ENCODE data around the gene VDR.
"Not testable (repeated sequence)": the region's sequence is repeated elsewhere in the genome, so short reads cannot be mapped to it uniquely, and the experiment has no call there.

Gene VDR

DNA sequence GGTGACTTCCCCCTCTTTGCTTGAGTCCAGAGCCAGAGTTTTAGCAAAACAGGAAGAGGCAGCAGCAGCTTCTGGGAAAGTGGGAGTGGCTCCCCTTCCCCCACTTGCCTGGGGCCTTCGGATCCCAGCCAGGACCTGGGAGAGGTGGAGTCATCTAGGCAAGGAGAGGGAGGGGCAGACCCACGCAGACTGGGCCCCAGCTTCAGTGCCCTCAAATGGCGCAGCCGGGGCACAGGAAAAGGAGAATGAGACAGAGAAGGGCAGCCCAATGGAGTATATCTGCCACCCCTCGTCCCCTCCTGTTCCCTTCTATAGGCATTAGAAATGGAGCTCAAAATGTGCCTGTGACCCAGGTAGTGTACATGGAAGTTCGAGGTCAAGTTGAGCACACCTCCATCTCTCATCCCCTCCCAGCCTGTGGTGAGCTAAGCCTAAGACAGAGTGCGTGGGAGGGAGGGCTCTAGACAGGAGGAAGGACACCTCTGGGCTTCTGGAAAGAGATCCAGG lies 75.8 kb downstream of the VDR start:
- no peak for DNase-seq (ENCODE audit: low spot score)

DNA sequence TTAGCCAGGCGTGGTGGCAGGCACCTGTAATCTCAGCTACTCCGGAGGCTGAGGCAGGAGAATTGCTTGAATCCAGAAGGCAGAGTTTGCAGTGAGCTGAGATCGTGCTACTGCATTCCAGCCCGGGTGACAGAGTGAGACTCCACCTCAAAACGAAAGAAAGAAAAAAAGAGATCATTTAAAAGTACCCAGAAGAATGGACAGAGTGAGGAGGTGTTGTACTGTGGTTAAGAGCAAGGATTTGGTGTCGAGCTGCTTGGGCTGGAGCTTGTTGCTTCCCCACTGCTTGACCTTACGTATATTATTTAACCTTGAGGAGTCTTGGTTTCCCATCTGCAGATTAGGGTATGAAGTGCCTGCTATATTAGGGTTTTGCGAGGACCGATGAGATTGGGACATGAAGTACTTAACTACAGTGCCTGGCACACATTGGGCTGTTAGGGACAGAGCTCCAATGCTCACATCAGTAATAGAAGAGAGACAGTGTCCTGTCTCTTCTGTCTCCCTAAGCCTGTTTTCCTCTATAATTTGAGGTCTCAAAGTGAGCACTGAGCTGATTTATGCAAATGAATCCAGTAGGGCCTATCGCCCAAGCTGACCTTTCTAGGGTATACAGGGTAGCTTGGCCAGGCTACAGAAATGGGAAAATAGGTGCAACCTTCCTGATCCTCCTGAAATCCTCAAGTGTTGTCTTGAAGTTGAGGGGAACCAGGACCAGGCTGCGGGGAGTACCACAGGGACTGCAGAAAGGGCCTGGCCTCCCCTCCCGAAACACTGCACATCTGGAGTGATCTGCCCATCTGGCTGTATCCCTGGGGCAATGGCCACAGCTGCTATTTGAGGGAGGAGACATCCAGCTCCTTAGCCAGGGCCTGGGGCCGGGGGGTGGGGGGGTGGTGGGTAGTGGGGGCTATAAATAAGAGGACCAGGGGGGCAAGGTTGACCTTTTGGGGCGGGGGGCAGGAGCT lies 76.5 kb downstream of the VDR start:
- no peak for DNase-seq (ENCODE audit: low spot score)

DNA sequence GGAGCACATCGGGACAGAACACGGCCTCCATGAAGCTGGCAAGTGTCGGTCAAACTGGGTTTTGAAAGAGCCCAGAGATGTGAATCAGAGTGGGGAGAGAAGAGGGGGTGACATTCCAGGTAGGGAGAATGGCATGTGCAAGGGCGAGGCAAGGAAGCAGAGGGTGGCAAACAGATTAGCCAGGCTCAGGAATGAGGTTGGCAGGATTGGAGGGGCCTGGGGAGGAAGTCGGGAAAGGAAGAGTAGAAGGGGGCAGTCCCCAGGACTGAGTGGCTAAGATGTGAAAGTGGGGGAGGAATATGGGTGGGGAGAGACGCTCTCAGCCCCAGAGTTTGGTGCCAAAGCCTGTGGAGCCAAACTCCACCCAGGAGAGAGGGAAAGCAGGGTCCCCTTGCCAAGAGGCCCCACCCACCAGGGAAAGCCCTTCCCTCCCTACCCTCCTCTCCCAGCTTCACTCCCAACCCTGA lies 79.6 kb downstream of the VDR start:
- no peak for DNase-seq (ENCODE audit: low spot score)

DNA sequence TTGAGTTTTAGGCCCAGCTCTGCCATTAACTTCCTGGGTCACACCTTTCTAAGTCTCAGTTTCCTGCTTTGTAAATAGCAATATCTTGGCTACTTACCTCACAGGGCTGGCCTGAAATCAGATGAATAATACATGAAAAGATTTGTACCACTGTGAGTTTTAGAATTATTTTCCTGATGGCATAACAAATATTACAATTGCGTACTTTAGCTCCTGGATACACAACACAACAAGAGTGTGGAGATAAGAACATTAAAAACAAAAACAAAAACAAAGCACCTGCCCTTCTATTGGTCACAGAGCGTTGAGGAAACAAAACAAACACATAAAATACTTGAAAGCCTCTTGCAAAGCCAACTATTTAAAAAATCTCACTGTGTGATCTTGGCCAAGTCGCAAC lies 80.2 kb downstream of the VDR start:
- no peak for DNase-seq (ENCODE audit: low spot score)

DNA sequence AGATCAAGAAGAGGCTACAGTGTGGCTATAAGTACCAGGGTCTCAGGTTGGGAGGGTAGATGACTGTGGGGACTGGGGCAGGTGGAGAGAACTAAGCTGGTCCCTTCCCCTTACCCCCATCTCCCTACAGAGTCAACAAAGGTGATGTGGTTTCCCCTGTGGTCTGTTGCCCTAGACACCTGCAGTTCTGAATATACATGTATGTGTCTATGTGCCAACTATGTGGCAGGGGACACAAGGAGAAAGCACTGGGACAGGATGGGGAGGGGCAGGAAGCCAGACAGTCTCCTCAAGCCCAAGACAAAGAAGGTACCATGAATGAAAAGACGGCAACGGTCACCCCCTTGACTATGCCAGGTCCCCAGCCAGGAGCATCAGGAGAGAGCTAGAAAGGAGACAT lies 80.6 kb downstream of the VDR start:
- peak; percentile 72 for DNase-seq (ENCODE audit: low spot score)

DNA sequence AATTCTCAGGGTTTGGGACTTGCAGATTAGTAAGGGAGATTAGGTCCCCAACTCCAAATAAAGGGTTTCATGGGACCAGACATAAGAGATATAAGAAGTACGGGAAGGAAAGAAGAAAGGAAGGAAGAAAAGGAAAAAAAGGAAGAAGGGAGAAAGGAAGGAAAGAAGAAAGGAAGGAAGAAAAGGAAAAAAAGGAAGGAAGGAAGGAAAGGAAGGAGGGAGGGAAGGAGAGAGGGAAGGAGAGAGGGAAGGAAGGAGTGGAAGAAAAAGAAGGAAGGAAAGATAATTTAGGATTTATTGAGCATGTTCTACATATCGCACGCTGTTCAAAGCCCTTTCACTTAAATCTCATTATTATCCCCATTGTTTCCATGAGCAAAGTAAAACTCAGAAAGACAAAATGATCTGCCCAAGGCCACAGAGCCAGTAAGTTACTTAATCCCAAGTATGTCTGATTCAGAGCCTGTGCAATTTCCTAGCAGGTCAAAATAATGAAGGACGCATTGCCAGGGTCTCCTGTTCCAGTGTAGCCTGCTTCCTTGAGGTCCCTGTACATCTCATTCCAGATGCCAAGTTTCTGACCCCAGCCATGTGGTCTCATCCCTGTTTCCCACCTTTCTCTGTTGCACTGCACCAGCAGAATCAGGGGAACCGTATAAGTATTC lies 81.2 kb downstream of the VDR start:
- no peak for DNase-seq (ENCODE audit: low spot score)

DNA sequence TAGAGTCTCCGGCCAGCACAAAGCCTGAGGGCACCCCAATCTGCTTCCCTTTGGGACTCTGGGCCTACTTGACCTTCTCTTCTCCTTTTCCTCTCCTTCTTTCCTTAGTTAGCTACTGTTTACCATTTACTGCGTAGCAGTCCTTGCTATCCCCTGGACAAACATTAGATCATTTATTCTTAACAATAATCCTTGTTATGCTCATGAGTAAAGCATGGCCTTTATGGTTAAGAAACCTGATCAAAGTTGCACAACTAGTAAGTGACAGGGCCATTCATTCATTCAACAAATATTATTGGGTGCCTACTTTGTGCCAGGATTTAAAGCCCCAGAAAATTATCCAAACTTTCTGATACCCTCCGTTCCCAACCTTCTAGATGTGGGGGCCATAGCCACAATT lies 81.9 kb downstream of the VDR start:
- no peak for DNase-seq (ENCODE audit: low spot score)

DNA sequence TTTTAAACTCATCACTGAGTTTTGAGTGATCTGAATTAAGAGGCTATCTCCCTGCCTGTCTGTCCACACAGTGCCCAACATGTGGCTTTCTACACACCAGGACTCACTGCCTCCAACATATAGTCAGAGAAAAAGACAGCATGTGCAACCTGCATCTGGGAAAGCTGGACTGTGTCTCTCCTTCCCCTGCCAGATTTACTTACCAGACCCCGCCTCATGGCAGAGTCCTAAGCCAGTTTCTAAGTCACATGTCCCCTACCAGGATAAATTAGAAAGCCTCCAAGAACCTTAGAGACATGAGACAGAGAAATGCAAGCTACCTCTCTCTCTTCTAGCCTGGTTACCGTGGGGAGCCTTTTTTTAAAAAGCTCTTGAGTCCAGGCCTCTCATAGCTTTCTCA lies 82.4 kb downstream of the VDR start:
- DNase-seq (ENCODE audit: low spot score) = no peak

DNA sequence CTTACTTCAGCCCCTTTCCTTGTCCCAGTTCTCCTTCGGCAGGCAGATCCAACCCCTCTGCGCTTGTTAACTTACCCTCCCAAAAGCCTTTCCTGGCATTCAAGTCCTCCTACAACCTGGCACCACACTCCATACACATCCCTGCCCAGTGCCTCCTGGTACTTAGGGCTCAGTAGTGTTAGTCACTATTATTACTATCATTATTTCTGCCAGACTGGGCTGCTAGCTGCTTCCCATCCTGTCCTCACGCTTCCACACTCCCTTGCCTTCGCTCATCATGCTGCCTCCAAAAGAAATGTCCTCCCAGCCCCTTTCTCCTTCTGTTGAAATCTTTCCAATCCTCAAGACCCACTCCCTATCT lies 83.5 kb downstream of the VDR start:
- no peak for DNase-seq (ENCODE audit: low spot score)

DNA sequence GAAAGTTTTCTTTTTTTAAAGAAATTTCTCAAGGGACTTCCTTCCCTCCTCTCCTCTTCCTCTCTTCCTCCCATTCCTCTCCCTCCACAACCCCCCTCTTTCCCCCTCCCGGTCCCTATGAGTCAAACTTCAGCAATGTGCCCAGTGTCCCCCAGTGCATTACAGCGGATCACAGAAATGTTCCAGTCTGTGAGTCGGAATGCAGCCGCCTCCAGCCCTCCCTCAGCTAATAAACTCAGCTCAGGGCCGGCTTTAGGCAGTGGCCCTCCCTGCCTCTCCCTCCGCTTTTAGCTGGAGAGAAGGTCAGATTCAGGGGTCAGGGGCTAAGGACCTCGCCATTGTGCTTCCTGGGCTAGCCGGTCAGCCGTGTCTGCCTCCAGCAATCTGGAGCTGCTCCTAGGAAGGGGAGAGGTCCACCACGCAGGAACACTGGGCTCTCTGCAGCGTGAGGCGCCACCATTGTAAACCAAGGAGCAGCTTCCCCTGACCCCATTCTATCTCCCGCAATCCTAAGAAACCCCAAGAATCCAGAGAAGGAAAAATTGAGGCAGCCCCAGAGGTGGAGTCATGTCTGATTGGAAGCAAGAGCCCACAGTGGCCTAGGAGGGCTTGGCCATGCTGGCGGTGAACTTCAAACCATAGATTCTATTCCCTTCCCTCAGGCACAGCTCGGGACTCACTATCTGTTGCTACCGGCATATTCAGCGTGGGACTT lies 84.0 kb downstream of the VDR start:
- DNase-seq (ENCODE audit: low spot score) = no peak

DNA sequence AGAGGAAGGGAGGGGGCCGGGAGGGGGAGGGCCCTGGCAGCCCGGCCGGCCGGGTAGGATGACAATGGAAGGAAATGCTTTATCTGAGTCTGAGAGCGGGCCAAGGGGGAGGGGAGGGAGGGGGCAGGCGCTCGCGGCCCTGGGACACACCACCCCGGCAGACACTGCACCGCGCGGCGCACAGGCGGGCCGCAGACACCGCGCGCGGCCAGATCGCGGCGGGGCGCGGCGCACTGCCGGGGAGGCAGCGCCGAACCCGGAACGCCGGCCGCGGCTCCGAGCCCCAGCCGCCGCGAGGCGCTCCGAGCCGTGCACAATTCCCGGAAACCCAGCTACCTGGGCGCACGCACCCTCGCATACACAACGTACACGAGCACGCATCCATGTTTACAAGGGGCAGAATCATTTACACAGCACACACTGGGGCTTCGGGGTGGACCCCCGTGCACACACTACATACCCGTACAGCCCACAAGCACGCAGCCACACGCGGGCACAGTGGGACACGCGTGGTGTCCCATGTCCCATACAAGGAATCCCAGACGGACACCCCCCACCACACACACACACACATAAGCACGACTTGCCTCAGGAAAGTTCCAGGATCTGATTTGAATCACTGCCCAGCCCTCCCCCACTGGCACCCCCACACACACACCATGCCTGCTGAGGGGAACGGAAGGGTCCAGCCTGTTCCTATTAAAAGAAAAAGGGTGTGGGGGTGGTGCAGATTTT lies 84.7 kb downstream of the VDR start, which contains the start of gene HDAC7:
Gene HDAC7, minus strand, starts transcription at position 8 of the 735 bp plus-strand sequence. CDS start 118 bp downstream, outside the sequence.
- DNase-seq (ENCODE audit: low spot score) = peak; percentile 78

DNA sequence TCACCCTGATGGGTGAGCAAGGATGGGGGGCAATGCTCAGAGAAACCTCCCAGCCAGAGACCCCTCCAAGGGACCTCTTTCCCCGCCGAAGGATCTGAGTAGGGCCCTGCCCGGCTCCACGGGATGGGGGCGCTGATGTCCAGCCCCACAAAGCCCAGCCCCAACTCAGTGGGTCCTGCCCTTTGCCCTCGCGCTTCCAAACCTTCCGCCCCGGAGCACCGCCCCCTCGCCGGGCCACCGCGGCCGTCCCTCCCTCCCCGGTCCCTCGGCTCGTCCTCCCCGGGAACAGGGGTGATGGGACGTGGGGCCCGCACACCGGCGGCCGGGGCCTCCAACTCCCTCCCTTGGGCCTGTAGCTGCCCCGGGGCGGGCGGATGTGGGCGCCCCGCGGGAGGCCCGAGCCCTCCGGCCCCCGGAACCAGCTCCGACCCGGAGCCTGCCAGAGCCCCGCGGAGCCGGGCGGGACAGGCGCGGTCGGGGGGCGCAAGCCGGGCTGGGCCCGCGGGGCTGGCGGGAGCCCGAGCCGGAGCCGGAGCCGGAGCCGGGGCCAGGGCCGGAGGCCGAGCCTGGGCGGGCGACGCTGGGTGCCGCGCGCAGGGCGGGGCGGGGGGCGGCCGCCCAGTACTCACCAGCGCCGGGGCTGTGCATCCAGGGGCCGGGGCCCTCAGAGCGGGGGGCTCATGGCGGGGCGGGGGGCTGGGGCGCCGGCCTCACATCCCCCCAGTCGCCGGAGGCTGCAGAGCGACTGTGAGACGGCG lies 85.5 kb downstream of the VDR start:
- DNase-seq (ENCODE audit: low spot score) = peak; percentile 43

DNA sequence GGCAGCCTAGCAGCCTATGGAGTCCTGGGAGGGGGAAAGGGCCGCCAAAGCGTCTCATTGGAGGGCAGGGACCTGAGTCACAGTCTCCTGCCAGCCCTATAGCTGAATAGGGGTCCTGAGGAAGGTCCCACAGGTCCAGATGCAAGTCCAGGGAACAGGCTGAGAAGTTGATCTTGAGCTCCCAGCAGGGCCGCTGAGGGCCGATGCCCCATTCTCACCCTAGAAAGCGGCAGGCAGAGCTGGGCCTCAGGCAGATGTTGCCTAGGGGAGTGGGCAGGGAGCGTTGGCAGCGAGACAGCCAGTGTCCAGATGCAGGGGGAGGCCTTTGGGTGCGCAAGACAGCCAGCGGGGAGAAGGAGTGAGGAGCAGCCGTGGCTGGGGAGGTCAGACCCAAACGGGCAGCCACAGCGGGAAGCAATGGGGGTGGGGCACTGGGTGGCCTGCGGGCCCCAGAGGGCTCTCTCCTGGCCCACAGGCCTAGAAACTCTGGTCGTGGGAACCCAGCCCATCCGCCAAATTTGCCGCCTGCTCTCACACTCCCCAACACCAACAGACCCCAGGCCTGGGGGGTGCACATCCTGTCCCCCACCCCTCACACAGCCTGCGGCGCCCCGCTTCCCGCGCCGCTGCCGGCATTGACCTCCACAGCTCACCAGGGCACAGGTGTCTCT lies 86.2 kb downstream of the VDR start:
- no peak for DNase-seq (ENCODE audit: low spot score)

DNA sequence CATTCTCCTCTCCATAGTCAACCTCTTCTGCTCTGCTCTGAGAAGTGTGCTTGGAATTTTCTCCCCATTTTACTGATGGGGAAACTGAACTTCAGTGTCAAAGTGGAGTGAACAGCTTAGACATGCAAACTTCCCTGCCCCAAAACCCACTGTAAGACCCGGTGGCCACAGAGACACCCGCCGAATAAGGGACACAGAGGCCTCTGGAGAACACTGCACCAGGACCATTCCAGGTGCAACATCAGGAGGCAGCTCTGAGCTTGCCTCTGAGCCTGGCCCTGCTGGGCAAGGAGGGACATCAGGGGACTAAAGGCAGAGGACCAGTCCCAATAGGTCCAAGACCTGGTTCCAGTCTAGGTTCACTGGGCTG lies 86.8 kb downstream of the VDR start:
- no peak for DNase-seq (ENCODE audit: low spot score)

DNA sequence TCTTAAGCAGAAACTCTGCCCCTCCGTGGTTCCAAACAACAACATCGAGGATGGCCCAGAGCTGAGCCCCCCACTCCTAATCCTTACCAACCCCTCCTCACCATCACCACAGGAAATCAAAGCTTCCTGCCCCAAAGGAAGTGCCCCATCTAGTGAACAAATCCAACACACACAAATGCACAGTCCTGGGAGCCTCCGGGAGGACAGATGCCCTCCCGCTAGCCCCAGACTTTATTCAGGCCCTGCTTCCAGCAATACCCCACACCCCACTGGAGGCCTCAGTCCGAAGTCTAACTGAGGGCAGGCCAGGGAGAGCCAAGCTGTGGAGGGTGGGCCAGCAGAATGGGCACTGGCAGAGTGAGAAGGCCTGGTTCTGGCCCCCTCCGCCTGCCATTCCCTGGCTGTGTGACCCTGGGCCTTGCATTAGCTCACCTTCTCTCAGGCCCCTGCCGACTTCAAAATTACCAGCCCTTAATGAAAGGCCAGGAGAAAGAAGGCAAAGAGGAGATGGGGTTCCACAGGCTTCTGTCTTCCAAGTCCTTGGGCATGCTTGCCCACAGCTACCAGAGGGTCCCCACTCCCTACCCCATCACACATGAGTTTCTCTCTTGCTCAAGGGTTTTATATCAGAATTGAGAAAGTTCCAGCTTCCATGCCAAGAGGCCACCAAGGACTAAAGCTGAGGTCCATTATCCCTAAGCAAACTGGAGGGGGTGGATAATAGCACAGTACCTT lies 87.4 kb downstream of the VDR start:
- DNase-seq (ENCODE audit: low spot score) = no peak

DNA sequence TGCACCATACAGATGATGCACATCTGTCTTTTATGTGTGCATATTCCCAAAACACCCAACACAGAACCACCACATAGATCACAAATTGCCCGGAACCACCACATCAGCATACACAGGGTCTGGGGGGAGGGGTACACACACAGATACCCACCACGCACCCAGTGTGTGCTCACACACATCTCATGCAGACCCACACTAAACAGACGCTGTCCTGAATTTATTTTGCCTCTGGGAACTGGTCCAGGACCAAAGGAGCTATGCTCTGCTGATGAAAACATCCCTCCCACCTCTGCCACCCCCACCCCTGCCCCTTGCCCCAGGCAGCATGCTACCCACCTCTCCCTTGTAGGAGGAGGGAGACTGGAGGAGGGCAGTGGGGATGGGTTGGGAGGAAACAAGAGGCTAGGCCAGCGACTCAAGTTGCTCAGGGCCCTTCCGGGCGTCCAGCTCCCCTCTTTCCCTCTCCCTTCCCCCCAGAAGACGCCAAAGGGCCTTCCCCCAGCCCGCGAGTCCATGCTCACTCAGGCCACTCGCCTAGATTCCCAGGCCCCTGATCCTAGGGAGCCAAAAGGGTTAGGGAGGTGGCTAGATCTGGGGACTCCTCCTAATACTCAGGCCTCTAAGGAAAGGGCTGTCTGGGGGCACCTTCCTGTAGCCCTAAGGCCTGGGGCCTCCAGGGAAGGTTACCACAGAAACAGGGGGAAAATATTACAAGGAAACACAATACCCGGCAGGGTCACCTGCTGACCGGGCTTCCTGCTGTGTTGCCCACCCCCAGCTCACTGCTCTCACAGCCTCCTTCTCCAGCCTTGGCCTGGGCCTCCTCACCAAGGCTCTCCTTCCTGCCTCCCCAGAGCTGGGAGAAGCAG lies 88.2 kb downstream of the VDR start:
- DNase-seq (ENCODE audit: low spot score) = no peak

DNA sequence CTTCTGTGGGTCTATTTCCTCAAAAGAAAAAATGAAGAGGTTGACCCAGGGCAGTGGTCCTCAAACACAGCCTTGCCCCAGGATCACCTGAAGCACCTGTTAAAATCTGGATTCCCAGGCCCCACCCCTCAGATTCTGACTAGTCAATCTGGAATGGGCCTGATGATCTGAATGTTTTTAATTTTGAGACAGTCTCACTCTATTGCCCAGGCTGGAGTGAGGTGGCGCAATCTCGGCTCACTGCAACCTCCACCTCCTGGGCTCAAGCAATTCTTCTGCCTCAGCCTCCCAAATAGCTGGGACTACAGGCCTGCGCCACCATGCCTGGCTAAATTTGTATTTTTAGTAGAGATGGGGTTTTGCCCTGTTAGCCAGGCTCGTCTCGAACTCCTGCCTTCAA lies 89.3 kb downstream of the VDR start:
- DNase-seq (ENCODE audit: low spot score) = not testable (repeated sequence)

DNA sequence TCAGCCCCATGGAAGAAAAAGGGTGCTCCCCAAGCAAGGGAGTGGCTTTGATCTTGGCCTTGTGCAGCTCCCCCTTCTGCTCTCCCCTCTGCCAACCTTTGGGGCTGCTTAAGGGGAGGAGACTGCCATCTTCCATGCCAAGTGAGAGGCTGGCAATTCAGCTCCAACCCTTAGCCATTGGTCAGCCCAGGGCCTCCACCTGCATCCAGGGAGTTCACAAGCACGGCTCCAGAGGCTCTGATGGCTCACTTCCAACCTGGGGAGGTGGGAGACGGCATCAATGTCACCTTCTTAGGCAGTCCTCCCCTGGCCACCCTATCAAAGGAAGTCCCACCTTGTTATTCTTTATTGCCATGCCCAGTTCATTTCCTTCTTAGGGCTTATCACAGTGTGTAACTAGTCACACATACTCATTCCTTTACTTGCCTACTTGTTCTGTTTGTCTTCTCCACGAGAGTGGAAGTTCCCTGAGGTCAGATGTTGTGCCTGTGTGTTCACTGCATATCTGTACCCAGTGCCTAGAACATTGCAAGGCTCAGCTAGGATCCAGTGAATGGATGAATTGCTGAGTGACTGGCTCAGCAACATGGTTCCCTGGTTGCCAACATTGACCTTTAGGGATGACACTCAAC lies 90.1 kb downstream of the VDR start:
- no peak for DNase-seq (ENCODE audit: low spot score)
